A549 (cell line): ENCODE data around the gene UBR2.

ENCODE experiments used
- EP300 ChIP-seq, 2 experiments: fragments of >200 bp; sonication (Bioruptor Twin); formaldehyde crosslinking; IDR thresholded peaks; 2 replicates in 1 of 2; 3 replicates in 1 of 2; pipeline ENCODE4 v1.6.1; 2016 to 2017
- HEYL ChIP-seq: fragments of 250-450 bp; sonication (Bioruptor Pico); IDR thresholded peaks from 2 replicates; pipeline ENCODE4 v1.8.0; 2021; ENCODE audit warnings: mild to moderate bottlenecking, moderate library complexity
- KDM1A ChIP-seq: fragments of 200-600 bp; sonication (generic); IDR thresholded peaks from 2 replicates; pipeline ENCODE4 v1.6.1; 2016; ENCODE audit warnings: low read depth, mild to moderate bottlenecking
- NR3C1 ChIP-seq: fragments of >200 bp; sonication (Bioruptor Twin); formaldehyde crosslinking; IDR thresholded peaks from 3 replicates; pipeline ENCODE4 v1.6.1; 2017
- POLR2A ChIP-seq: IDR thresholded peaks from 2 replicates; pipeline ENCODE4 v1.6.1; 2012; ENCODE audit warnings: mild to moderate bottlenecking, low read length
- POLR2AphosphoS2 ChIP-seq: conservative IDR thresholded peaks from 2 replicates; pipeline ENCODE4 v1.6.1; 2012; ENCODE audit warnings: low read length, improper control_type of control experiment, inconsistent platforms
- RAD21 ChIP-seq, 2 experiments: fragments of >200 bp in 1 of 2; sonication (Bioruptor Twin) in 1 of 2; formaldehyde crosslinking in 1 of 2; IDR thresholded peaks in 1 of 2; conservative IDR thresholded peaks in 1 of 2; 2 replicates in 1 of 2; 3 replicates in 1 of 2; pipeline ENCODE4 v1.6.1; 2012 to 2018; ENCODE audit warnings: inconsistent platforms in 1 of 2
- TF ChIP-seq, protein P1 (sequence below): fragments of >200 bp; sonication (Bioruptor Twin); formaldehyde crosslinking; IDR thresholded peaks from 3 replicates; pipeline ENCODE4 v1.5.1; 2016

DNA sequence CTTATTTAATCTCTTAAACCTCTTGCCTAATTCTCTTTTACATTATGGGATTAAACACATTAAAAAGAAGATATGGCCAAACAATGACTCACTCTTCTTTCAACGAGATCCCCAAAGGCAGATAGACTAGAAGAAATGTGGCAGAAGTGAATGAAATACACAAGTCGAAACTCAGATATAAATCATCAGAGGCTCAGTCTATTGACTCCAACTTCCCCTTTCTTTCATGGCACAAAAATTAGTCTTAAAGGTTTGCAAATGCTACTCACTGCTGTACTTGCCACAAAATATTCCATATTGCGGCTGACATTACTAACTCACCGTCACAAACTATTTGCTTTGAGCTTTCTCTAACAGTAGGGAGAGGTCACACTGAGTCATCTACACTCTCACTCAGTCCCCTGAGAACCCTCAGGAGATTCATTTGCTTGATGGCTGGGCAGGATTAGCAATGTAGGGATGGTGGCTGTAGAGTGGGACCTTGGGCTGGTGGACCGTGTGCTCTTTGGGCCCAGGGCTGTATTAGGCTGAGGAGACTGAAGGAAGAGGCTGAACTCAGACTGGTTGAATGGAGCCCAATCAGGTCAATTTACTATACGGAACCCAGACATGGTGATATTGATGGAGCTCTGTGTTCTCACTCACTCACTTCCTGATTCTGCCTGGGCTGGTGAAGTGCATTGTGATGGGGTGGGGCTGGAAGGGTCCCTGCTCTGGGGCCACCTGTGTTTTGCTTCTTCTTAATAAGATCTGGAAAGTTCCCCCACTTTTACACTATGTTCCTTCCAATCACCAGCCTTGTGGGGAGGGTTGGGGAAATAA lies 42.8 kb upstream of the UBR2 start:
- TF ChIP-seq, protein P1, sequence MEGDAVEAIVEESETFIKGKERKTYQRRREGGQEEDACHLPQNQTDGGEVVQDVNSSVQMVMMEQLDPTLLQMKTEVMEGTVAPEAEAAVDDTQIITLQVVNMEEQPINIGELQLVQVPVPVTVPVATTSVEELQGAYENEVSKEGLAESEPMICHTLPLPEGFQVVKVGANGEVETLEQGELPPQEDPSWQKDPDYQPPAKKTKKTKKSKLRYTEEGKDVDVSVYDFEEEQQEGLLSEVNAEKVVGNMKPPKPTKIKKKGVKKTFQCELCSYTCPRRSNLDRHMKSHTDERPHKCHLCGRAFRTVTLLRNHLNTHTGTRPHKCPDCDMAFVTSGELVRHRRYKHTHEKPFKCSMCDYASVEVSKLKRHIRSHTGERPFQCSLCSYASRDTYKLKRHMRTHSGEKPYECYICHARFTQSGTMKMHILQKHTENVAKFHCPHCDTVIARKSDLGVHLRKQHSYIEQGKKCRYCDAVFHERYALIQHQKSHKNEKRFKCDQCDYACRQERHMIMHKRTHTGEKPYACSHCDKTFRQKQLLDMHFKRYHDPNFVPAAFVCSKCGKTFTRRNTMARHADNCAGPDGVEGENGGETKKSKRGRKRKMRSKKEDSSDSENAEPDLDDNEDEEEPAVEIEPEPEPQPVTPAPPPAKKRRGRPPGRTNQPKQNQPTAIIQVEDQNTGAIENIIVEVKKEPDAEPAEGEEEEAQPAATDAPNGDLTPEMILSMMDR = no peak
- TF ChIP-seq EP300 (IDR thresholded peaks at IDR 0.05) (no peak), POLR2A (no peak), HEYL (CRISPR knock-in tag) (no peak), POLR2AphosphoS2 (no peak), KDM1A (no peak), NR3C1 (no peak), RAD21 (conservative IDR thresholded peaks at IDR 0.05 in 1 of 2, IDR thresholded peaks at IDR 0.05 in 1 of 2) (no peak)
